Measurements from ENCODE around the gene NPC1.
"Not testable (repeated sequence)": the region's sequence is repeated elsewhere in the genome, so short reads cannot be mapped to it uniquely, and the experiment has no call there.

Gene NPC1

GRCh38 chr18:23608211-23608610 is 21.9 kb upstream of the NPC1 start:
- no peak for DNase-seq

- no peak for DNase-seq
Observed at GRCh38 chr18:23605941-23606340, 19.6 kb upstream of the NPC1 start.

GRCh38 chr18:23599809-23600208 is 13.5 kb upstream of the NPC1 start:
- DNase-seq: no peak

- no peak for DNase-seq
Observed at GRCh38 chr18:23596183-23596582, 9.9 kb upstream of the NPC1 start.

- no peak for DNase-seq
Observed at GRCh38 chr18:23595591-23595990, 9.3 kb upstream of the NPC1 start.

- no peak for DNase-seq
Observed at GRCh38 chr18:23593720-23594119, 7.4 kb upstream of the NPC1 start.

GRCh38 chr18:23592911-23593310 is 6.6 kb upstream of the NPC1 start:
- DNase-seq: no peak

- DNase-seq: no peak
Observed at GRCh38 chr18:23591011-23591410, 4.7 kb upstream of the NPC1 start.

- no peak for DNase-seq
Observed at GRCh38 chr18:23588836-23589560, 2.7 kb upstream of the NPC1 start.

GRCh38 chr18:23587220-23587642 is 925 bp upstream of the NPC1 start:
- DNase-seq: no peak

- DNase-seq: no peak
Observed at GRCh38 chr18:23585897-23586248, 433 bp downstream of the NPC1 start.

GRCh38 chr18:23585007-23585871 is 1.1 kb downstream of the NPC1 start:
- no peak for DNase-seq

- no peak for DNase-seq
Observed at GRCh38 chr18:23584019-23584983, 2.0 kb downstream of the NPC1 start.

- no peak for DNase-seq
Observed at GRCh38 chr18:23583071-23583865, 3.0 kb downstream of the NPC1 start.

GRCh38 chr18:23580677-23581367 is 5.5 kb downstream of the NPC1 start:
- DNase-seq: no peak

GRCh38 chr18:23578891-23579653 is 7.2 kb downstream of the NPC1 start:
- DNase-seq: no peak

- DNase-seq: no peak
Observed at GRCh38 chr18:23578067-23578701, 8.1 kb downstream of the NPC1 start.

GRCh38 chr18:23577521-23577920 is 8.8 kb downstream of the NPC1 start:
- DNase-seq: not testable (repeated sequence)

- no peak for DNase-seq
Observed at GRCh38 chr18:23575309-23575651, 11.0 kb downstream of the NPC1 start.

- no peak for DNase-seq
Observed at GRCh38 chr18:23574611-23575308, 11.5 kb downstream of the NPC1 start.
